OCI-M2 (cell line): ENCODE results near the gene SENP7.
A peak's percentile ranks its signal among the peaks of the same experiment; 100 is the strongest.
"Not testable (repeated sequence)": the region's sequence is repeated elsewhere in the genome, so short reads cannot be mapped to it uniquely, and the experiment has no call there.

Experiments used
- DNase-seq: peaks from one replicate; lab custom pipeline; 2025; ENCODE audit not compliant: unreplicated experiment; lab: John Stamatoyannopoulos, UW

The SENP7 gene

GRCh38 chr3:101362406-101362805 is 150.6 kb downstream of the SENP7 start:
- no peak for DNase-seq

GRCh38 chr3:101351829-101352228 is 161.2 kb downstream of the SENP7 start:
- no peak for DNase-seq

GRCh38 chr3:101340591-101340990 is 172.4 kb downstream of the SENP7 start:
- no peak for DNase-seq

- DNase-seq = no peak
Measured at GRCh38 chr3:101333883-101334282, 179.1 kb downstream of the SENP7 start.

- DNase-seq = no peak
Measured at GRCh38 chr3:101329016-101329673, 183.9 kb downstream of the SENP7 start.

GRCh38 chr3:101325393-101326134 is 187.4 kb downstream of the SENP7 start:
- peak; percentile 43 for DNase-seq

GRCh38 chr3:101320475-101320874 is 192.5 kb downstream of the SENP7 start, which contains the start of gene IMPG2:
Gene IMPG2, minus strand, starts transcription at chr3:101320575. Its CDS starts 203 bp downstream, at chr3:101320372.
- no peak for DNase-seq

- no peak for DNase-seq
Measured at GRCh38 chr3:101319531-101319930, 193.5 kb downstream of the SENP7 start.

GRCh38 chr3:101312545-101312944 is 200.5 kb downstream of the SENP7 start:
- DNase-seq = no peak

GRCh38 chr3:101311676-101312075 is 201.3 kb downstream of the SENP7 start:
- no peak for DNase-seq

GRCh38 chr3:101310978-101311375 is 202.0 kb downstream of the SENP7 start:
- no peak for DNase-seq

- not testable (repeated sequence) for DNase-seq
Measured at GRCh38 chr3:101308147-101308772, 204.8 kb downstream of the SENP7 start.

GRCh38 chr3:101303836-101304235 is 209.2 kb downstream of the SENP7 start:
- no peak for DNase-seq

- DNase-seq = no peak
Measured at GRCh38 chr3:101303089-101303731, 209.8 kb downstream of the SENP7 start.

GRCh38 chr3:101300073-101300472 is 212.9 kb downstream of the SENP7 start:
- DNase-seq = no peak

- no peak for DNase-seq
Measured at GRCh38 chr3:101292027-101292426, 221.0 kb downstream of the SENP7 start.

GRCh38 chr3:101288294-101288693 is 224.7 kb downstream of the SENP7 start:
- no peak for DNase-seq

GRCh38 chr3:101284757-101285156 is 228.3 kb downstream of the SENP7 start:
- DNase-seq = no peak

GRCh38 chr3:101281521-101282030 is 231.4 kb downstream of the SENP7 start:
- DNase-seq = no peak

- DNase-seq = no peak
Measured at GRCh38 chr3:101279765-101280385, 233.1 kb downstream of the SENP7 start.

GRCh38 chr3:101279162-101279561 is 233.8 kb downstream of the SENP7 start:
- DNase-seq = no peak
